ENCODE results near the gene RNPS1. TPM values are rescaled to one million over a fixed set of nuclear protein-coding genes. Genes with fewer than 3 reads are reported as not detected.

RNPS1 gene
- total and polyA plus RNA-seq, 2 of the 4 experiments (the other 2 are of a cell fraction): 57.5 to 192 TPM

DNA sequence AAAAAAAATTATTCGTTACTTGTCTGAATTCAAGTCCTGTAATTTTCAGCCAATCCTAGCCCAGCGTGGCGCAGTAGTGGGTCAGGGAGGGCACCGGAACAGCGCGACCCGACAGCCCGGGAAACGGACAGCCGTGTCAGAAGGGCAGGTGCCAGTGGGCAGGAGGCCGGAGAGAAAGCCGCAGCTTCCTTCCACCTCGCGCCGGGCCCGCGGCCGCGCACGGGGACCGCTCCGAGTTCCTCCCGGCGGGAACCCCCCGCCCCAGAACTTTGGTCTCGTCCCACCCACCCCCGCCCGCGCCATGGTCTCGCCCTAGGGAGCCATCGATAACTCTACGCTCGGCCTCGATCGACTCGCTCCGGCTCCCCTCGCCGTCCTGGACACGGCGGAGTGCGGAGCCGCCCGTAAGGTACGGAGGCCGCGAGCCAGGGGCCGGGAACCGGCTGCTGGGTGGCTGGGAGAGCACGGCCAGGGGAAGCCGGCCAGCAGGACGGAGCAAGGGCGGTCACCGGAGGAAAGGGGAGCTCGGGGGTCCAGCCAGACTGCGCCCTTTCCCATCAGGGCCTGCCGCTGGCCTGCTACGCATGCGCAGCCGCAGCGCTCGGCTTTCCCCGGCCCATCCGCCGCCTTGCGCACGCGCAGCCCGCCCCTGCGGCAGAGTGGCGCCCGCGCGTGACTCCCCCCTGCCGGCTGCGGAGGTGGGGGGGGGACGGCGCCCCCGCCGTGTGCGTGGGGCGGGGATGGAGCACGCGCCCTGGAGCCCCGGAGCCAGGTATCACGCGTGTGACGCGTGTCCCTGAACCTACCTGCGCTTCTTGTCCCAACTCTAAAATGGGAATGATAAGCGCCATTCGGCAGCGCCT is 62.6 kb downstream of the RNPS1 start, which contains the start of gene MLST8:
Gene MLST8, plus strand, starts transcription at position 351 of the 863 bp plus-strand sequence. CDS start 632 bp downstream, outside the sequence.
- no peaks in the 10 kb centered on the region for H3K9me3 ChIP-seq (ENCODE audit: control insufficient read depth, insufficient read depth, low read length)
- peak within 1 kb of the TSS; percentile 99 for H3K14ac ChIP-seq (replicated peaks; ENCODE audit: low read depth, low read length)
- ChIA-PET POLR2A (ENCODE audit: unreplicated experiment) (no interaction called here), CTCF (interaction anchor here (0.6 kb wide), 1 partner anchor 183 kb away, joined by 3 read pairs; no protein-coding TSS in a partner anchor)
- H4K91ac ChIP-seq (ENCODE audit: insufficient read depth, low read depth, low read length): peak within 1 kb of the TSS; percentile 99
- H2BK15ac ChIP-seq (ENCODE audit: low read depth, low read length): peak within 1 kb of the TSS; percentile 74; the same call in 1 of the 3 replicates
- peak within 1 kb of the TSS; percentile 99 for H2BK5ac ChIP-seq (ENCODE audit: low read depth, low read length, poor library complexity, severe bottlenecking)
- H3K27me3 ChIP-seq (ENCODE audit: control insufficient read depth, insufficient read depth, low read length): peaks cover 6% of the 10 kb centered on the region
- peak within 1 kb of the TSS; percentile 99 for H3K4ac ChIP-seq (ENCODE audit: low read depth, low read length)
- H4K8ac ChIP-seq (ENCODE audit: low read depth in 2 of 2, low read length in 2 of 2): peak within 1 kb of the TSS; percentile 91 to 100
- H3K18ac ChIP-seq (ENCODE audit: low read depth, low read length): peak within 1 kb of the TSS; percentile 91
- TF ChIP-seq MAZ (IDR thresholded peaks at IDR 0.05; ENCODE audit: borderline replicate concordance, low read depth, low read length) (peak; percentile 70; the same call in 1 of the 2 replicates), MXI1 (IDR thresholded peaks at IDR 0.05; ENCODE audit: borderline replicate concordance, low read depth, low read length) (0 out of 2 replicates have a peak, but pooled peaks have one; percentile 18), POLR2A (IDR thresholded peaks at IDR 0.05; ENCODE audit: low read depth, low read length) (peak; percentile 84; the same call in 1 of the 2 replicates), CEBPB (IDR thresholded peaks at IDR 0.05; ENCODE audit: low read depth, low read length) (no peak), CHD1 (IDR thresholded peaks at IDR 0.05; ENCODE audit: low read depth, low read length) (peak; percentile 88; the same call in 1 of the 2 replicates), SMC3 (IDR thresholded peaks at IDR 0.05; ENCODE audit: low read depth, low read length) (no peak), BHLHE40 (IDR thresholded peaks at IDR 0.05; ENCODE audit: low read depth, low read length) (peak; percentile 96)
- TF ChIP-seq, protein P1, sequence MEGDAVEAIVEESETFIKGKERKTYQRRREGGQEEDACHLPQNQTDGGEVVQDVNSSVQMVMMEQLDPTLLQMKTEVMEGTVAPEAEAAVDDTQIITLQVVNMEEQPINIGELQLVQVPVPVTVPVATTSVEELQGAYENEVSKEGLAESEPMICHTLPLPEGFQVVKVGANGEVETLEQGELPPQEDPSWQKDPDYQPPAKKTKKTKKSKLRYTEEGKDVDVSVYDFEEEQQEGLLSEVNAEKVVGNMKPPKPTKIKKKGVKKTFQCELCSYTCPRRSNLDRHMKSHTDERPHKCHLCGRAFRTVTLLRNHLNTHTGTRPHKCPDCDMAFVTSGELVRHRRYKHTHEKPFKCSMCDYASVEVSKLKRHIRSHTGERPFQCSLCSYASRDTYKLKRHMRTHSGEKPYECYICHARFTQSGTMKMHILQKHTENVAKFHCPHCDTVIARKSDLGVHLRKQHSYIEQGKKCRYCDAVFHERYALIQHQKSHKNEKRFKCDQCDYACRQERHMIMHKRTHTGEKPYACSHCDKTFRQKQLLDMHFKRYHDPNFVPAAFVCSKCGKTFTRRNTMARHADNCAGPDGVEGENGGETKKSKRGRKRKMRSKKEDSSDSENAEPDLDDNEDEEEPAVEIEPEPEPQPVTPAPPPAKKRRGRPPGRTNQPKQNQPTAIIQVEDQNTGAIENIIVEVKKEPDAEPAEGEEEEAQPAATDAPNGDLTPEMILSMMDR (conservative IDR thresholded peaks at IDR 0.05; ENCODE audit: low read depth, low read length): 0 out of 2 replicates have a peak, but pooled peaks have one; percentile 14
- TF ChIP-seq, protein P2, sequence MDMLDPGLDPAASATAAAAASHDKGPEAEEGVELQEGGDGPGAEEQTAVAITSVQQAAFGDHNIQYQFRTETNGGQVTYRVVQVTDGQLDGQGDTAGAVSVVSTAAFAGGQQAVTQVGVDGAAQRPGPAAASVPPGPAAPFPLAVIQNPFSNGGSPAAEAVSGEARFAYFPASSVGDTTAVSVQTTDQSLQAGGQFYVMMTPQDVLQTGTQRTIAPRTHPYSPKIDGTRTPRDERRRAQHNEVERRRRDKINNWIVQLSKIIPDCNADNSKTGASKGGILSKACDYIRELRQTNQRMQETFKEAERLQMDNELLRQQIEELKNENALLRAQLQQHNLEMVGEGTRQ (IDR thresholded peaks at IDR 0.05; ENCODE audit: low read depth, low read length): peak; percentile 63
- WGBS, 2 experiments (ENCODE audit: extremely low coverage in 2 of 2, insufficient read length in 1 of 2): 1% methylated on average over 48 of the region's 93 CpGs; no CpG with 5 or more reads in 1 of the 2 experiments
- H3K4me1 ChIP-seq (ENCODE audit: control insufficient read depth, insufficient read depth, low read length): peaks cover 7% of the 10 kb centered on the region
- DNase-seq (peak; percentile 80), ATAC-seq (ENCODE audit: low read depth) (peak; percentile 96)
- in situ Hi-C loops (cut with MboI; ENCODE audit: low sequenced_read_pairs) (no loop called here), dilution Hi-C loops (cut with HindIII; ENCODE audit: low sequenced_read_pairs, unreplicated experiment) (no loop called here), intact Hi-C loops (cut with micrococcal nuclease) (no loop called here)
- peak within 1 kb of the TSS; percentile 100 for H2AK9ac ChIP-seq (replicated peaks; ENCODE audit: low read depth, low read length, poor library complexity)
- no TSS peak for BruUV-seq (replicated peaks)
- H3K56ac ChIP-seq (ENCODE audit: extremely low read depth, insufficient read depth, low read length): peak within 1 kb of the TSS; percentile 94
- H3K4me2 ChIP-seq (ENCODE audit: low read depth, low read length): peak within 1 kb of the TSS; percentile 91
- peak within 1 kb of the TSS; percentile 95 for H3K23ac ChIP-seq (ENCODE audit: low read depth, low read length)
- H2AK5ac ChIP-seq (ENCODE audit: low read depth, low read length): peak within 1 kb of the TSS; percentile 98
- H3K27ac ChIP-seq (ENCODE audit: insufficient read depth, low read length): peak within 1 kb of the TSS; percentile 99
- H3K79me1 ChIP-seq (ENCODE audit: low read depth in 1 of 2, low read length in 2 of 2): peaks cover 13 to 24% of the 10 kb centered on the region in 2 experiments
- peak within 1 kb of the TSS; percentile 93 for H2BK120ac ChIP-seq (ENCODE audit: low read depth, low read length)
- peaks cover 25% of the 10 kb centered on the region; the same call in 1 of the 2 replicates for H3K36me3 ChIP-seq (ENCODE audit: control insufficient read depth, insufficient read depth, low read length)
- H3K9me1 ChIP-seq (ENCODE audit: insufficient read depth, low read length): peaks cover 6% of the 10 kb centered on the region; the same call in 1 of the 2 replicates
- peak within 1 kb of the TSS; percentile 97 for H3K9ac ChIP-seq (ENCODE audit: low read depth, low read length)
- H4K20me1 ChIP-seq (ENCODE audit: insufficient read depth, low read length): peaks cover 5% of the 10 kb centered on the region; the same call in 1 of the 2 replicates
- peak within 1 kb of the TSS; percentile 73; the same call in 1 of the 2 replicates for H2BK20ac ChIP-seq (ENCODE audit: low read depth, low read length)
- peak within 1 kb of the TSS; percentile 97 for H4K5ac ChIP-seq (ENCODE audit: low read depth, low read length)
- H3K4me3 ChIP-seq (ENCODE audit: insufficient read depth, low read depth, low read length): peak within 1 kb of the TSS; percentile 92
- H2AFZ ChIP-seq (replicated peaks; ENCODE audit: low read length, poor library complexity): peak within 1 kb of the TSS; percentile 100

All from IMR-90 (cell line).